Measurements from ENCODE around the gene SEC31A. TPM values are rescaled to one million over a fixed set of nuclear protein-coding genes. Genes with fewer than 3 reads are reported as not detected.

SEC31A gene
- total and polyA plus RNA-seq, 2 donors (not counting 1 experiment from before 2014, with no cell fraction given) = 52.7 to 134 TPM

- CTCF ChIA-PET = no interaction called here
- DNase-seq = no peak
- WGBS (ENCODE audit: insufficient coverage) = 68% methylated on average over 2 of the region's 3 CpGs
Measured at GRCh38 chr4:82774711-82775171, 116.2 kb downstream of the SEC31A start.

GRCh38 chr4:82773057-82773456 is 117.9 kb downstream of the SEC31A start:
- Histone ChIP-seq H3K27ac (ENCODE audit: low read length in 2 of 2) (no peak overlapping the region), H3K36me3 (replicated peaks in 1 of 2; ENCODE audit: control extremely low read depth in 1 of 2, control insufficient read depth in 1 of 2, extremely low read depth in 1 of 2, insufficient read depth in 2 of 2, low read length in 1 of 2) (no peaks in the 10 kb centered on the region), H3K4me3 (ENCODE audit: control extremely low read depth in 1 of 5, extremely low read depth in 1 of 5, insufficient read depth in 1 of 5, low read depth in 2 of 5, low read length in 4 of 5) (no peak overlapping the region), H3K4me2 (replicated peaks; ENCODE audit: low read depth, low read length, poor library complexity, severe bottlenecking) (no peak overlapping the region), H3K9ac (ENCODE audit: low read length) (no peak overlapping the region), H3K4me1 (ENCODE audit: control insufficient read depth in 2 of 2, insufficient read depth in 2 of 2, low read length in 2 of 2) (no peaks in the 10 kb centered on the region), H2AFZ (ENCODE audit: insufficient read depth, low read depth, low read length, poor library complexity, severe bottlenecking) (no peak overlapping the region), H3K27me3 (replicated peaks in 1 of 4; ENCODE audit: control extremely low read depth in 1 of 4, control insufficient read depth in 3 of 4, insufficient read depth in 4 of 4, low read length in 3 of 4) (peaks cover 0 to 6% (median 0%) of the 10 kb centered on the region in 4 experiments), H3K9me3 (ENCODE audit: control extremely low read depth in 1 of 3, control insufficient read depth in 2 of 3, insufficient read depth in 1 of 3, low read length in 2 of 3) (no peaks in the 10 kb centered on the region), H3K79me2 (ENCODE audit: control insufficient read depth, insufficient read depth, low read length) (no peaks in the 10 kb centered on the region), H4K20me1 (ENCODE audit: control insufficient read depth, insufficient read depth, low read length, poor library complexity, severe bottlenecking) (no peaks in the 10 kb centered on the region)
- ATAC-seq (ENCODE audit: low read depth) (no peak), DNase-seq (no peak)
- TF ChIP-seq CTCF (IDR thresholded peaks at IDR 0.05) = no peak
- no peak overlapping the region for H3K27ac Mint-ChIP-seq
- H3K4me1 Mint-ChIP-seq = no peaks in the 10 kb centered on the region
- H3K27me3 Mint-ChIP-seq = peaks cover 9% of the 10 kb centered on the region
- 90% methylated on average over 3 of the region's 4 CpGs for WGBS (ENCODE audit: insufficient coverage)
- ChIA-PET CTCF (no interaction called here), POLR2A (no interaction called here)
- peaks cover 2% of the 10 kb centered on the region for H3K9me3 Mint-ChIP-seq (ENCODE audit: insufficient read depth)
- intact Hi-C loops (cut with micrococcal nuclease) = no loop called here
- H3K4me3 Mint-ChIP-seq = no peak overlapping the region

More at GRCh38 chr4:82774711-82775171, 116.2 kb downstream of the SEC31A start:
- Histone ChIP-seq H3K9ac (ENCODE audit: low read length) (no peak overlapping the region), H4K20me1 (ENCODE audit: control insufficient read depth, insufficient read depth, low read length, poor library complexity, severe bottlenecking) (no peaks in the 10 kb centered on the region), H3K36me3 (replicated peaks in 1 of 2; ENCODE audit: control extremely low read depth in 1 of 2, control insufficient read depth in 1 of 2, extremely low read depth in 1 of 2, insufficient read depth in 2 of 2, low read length in 1 of 2) (no peaks in the 10 kb centered on the region), H3K4me1 (ENCODE audit: control insufficient read depth in 2 of 2, insufficient read depth in 2 of 2, low read length in 2 of 2) (no peaks in the 10 kb centered on the region), H3K9me3 (ENCODE audit: control extremely low read depth in 1 of 3, control insufficient read depth in 2 of 3, insufficient read depth in 1 of 3, low read length in 2 of 3) (no peaks in the 10 kb centered on the region), H3K79me2 (ENCODE audit: control insufficient read depth, insufficient read depth, low read length) (no peaks in the 10 kb centered on the region), H3K4me2 (replicated peaks; ENCODE audit: low read depth, low read length, poor library complexity, severe bottlenecking) (no peak overlapping the region), H2AFZ (ENCODE audit: insufficient read depth, low read depth, low read length, poor library complexity, severe bottlenecking) (no peak overlapping the region), H3K4me3 (ENCODE audit: control extremely low read depth in 1 of 5, extremely low read depth in 1 of 5, insufficient read depth in 1 of 5, low read depth in 2 of 5, low read length in 4 of 5) (no peak overlapping the region), H3K27ac (ENCODE audit: low read length in 2 of 2) (no peak overlapping the region), H3K27me3 (replicated peaks in 1 of 4; ENCODE audit: control extremely low read depth in 1 of 4, control insufficient read depth in 3 of 4, insufficient read depth in 4 of 4, low read length in 3 of 4) (peaks cover 0 to 6% (median 0%) of the 10 kb centered on the region in 4 experiments)
- H3K27ac Mint-ChIP-seq = no peak overlapping the region
- TF ChIP-seq EZH2 (IDR thresholded peaks at IDR 0.05; ENCODE audit: borderline replicate concordance, insufficient read depth, low read depth, low read length, poor library complexity, severe bottlenecking) (no peak), CTCF (IDR thresholded peaks at IDR 0.05) (no peak)
- peaks cover 2% of the 10 kb centered on the region for H3K9me3 Mint-ChIP-seq (ENCODE audit: insufficient read depth)
- H3K27me3 Mint-ChIP-seq = peaks cover 3% of the 10 kb centered on the region
- POLR2A ChIA-PET = no interaction called here
- ATAC-seq (ENCODE audit: low read depth) = no peak
- H3K4me1 Mint-ChIP-seq = no peaks in the 10 kb centered on the region
- intact Hi-C loops (cut with micrococcal nuclease) = no loop called here
- no peak overlapping the region for H3K4me3 Mint-ChIP-seq

Measured in B cell (primary cell).